Hepatocyte (in vitro differentiated cells): Measurements from ENCODE around the gene COL28A1. TPM values are rescaled to one million over a fixed set of nuclear protein-coding genes. Genes with fewer than 3 reads are reported as not detected.

ENCODE experiments used
- DNase-seq: peaks from one replicate; pipeline ENCODE4 v3.0.0-alpha.2; 2016; ENCODE audit warnings: low spot score
- H2AFZ ChIP-seq: fragments of 200-600 bp; sonication (generic); 2 replicates; pipeline ENCODE4 v1.6.0; 2016; ENCODE audit warnings: antibody characterized with exemption, mild to moderate bottlenecking
- H3K27ac ChIP-seq: fragments of 200-600 bp; sonication (generic); 2 replicates; pipeline ENCODE4 v1.5.1; 2016; ENCODE audit warnings: mild to moderate bottlenecking
- H3K27me3 ChIP-seq: fragments of 200-600 bp; sonication (generic); 2 replicates; pipeline ENCODE4 v1.6.1; 2016
- H3K36me3 ChIP-seq: fragments of 200-600 bp; sonication (generic); replicated peaks from 2 replicates; pipeline ENCODE4 v1.5.1; 2016; ENCODE audit warnings: low read depth; ENCODE audit not compliant: insufficient read depth
- H3K4me1 ChIP-seq: fragments of 200-600 bp; sonication (generic); 2 replicates; pipeline ENCODE4 v1.5.1; 2016; ENCODE audit warnings: mild to moderate bottlenecking, moderate library complexity; ENCODE audit not compliant: insufficient read depth
- H3K4me2 ChIP-seq: fragments of 200-600 bp; sonication (generic); 2 replicates; pipeline ENCODE4 v1.6.0; 2016
- H3K4me3 ChIP-seq: fragments of 200-600 bp; sonication (generic); 2 replicates; pipeline ENCODE4 v1.5.1; 2016; ENCODE audit warnings: mild to moderate bottlenecking
- H3K79me2 ChIP-seq: fragments of 200-600 bp; sonication (generic); 2 replicates; pipeline ENCODE4 v1.6.0; 2017; ENCODE audit warnings: mild to moderate bottlenecking
- H3K9me2 ChIP-seq: fragments of 200-600 bp; sonication (generic); replicated peaks from 2 replicates; pipeline ENCODE4 v1.6.0; 2017; ENCODE audit warnings: mild to moderate bottlenecking; ENCODE audit not compliant: insufficient read depth
- H3K9me3 ChIP-seq: fragments of 200-600 bp; sonication (generic); 2 replicates; pipeline ENCODE4 v1.5.1; 2016; ENCODE audit warnings: low read depth, mild to moderate bottlenecking
- H4K20me1 ChIP-seq: fragments of 200-600 bp; sonication (generic); 2 replicates; pipeline ENCODE4 v1.6.0; 2016; ENCODE audit warnings: mild to moderate bottlenecking; ENCODE audit not compliant: insufficient read depth, poor library complexity, severe bottlenecking
- EZH2 ChIP-seq: fragments of 200-600 bp; sonication (generic); IDR thresholded peaks from 2 replicates; pipeline ENCODE4 v1.6.1; 2016; ENCODE audit warnings: antibody characterized with exemption, mild to moderate bottlenecking, borderline replicate concordance
- EZH2phosphoT487 ChIP-seq: fragments of 200-600 bp; sonication (generic); IDR thresholded peaks from one replicate; pipeline ENCODE4 v1.6.1; 2018; ENCODE audit warnings: antibody characterized with exemption, mild to moderate bottlenecking, low read depth, moderate library complexity; ENCODE audit not compliant: unreplicated experiment, severe bottlenecking
- WGBS: methylation state at CpG from one replicate; pipeline ENCODE4 v1.1.6; 2016; ENCODE audit warnings: low lambda C conversion rate; ENCODE audit errors: missing lambda C conversion rate; 5-methylcytosine and 5-hydroxymethylcytosine counted together
- polyA plus RNA-seq: library from polyadenylated mRNA; unstranded; fragments of >200 nt; fragmentation: Nextera tagmentation; extraction: Ambion mirVana; gene quantifications from 2 replicates; pipeline ENCODE4 v1.2.1, GENCODE V29; 2016
- total RNA-seq: library from RNA; depleted of rRNA; stranded (reverse); fragments of >200 nt; gene quantifications from 2 replicates; pipeline ENCODE4 v1.2.3, GENCODE V29; 2014
- TF ChIP-seq, protein P1 (sequence below): fragments of 200-600 bp; sonication (generic); IDR thresholded peaks from 2 replicates; pipeline ENCODE4 v1.5.1; 2016; ENCODE audit warnings: antibody characterized with exemption, mild to moderate bottlenecking; ENCODE audit not compliant: poor library complexity

The COL28A1 gene
- total and polyA plus RNA-seq, 2 experiments from 2014 or later: 0.28 to 0.47 TPM

DNA sequence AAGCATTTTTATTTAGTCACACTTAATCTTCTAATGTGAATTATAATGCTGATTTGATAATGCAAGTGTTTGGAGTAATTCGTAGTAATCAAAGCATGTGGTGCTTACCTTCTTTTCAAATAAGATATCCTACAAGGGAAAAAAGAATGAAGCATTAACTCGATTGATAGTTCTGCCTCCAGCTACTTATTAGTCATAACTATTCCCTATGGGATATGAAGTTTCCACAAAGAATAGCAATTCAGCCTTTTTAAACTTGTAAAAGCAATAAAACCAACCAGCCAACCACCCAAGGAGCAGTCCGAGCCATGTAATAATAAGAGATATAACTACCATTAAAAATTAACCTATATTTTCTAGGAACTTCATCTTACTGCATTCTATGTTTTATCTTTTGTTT, 11.6 kb downstream of the COL28A1 start:
- H3K9me3 ChIP-seq: no peaks in the 10 kb centered on the region
- no peaks in the 10 kb centered on the region for H3K36me3 ChIP-seq
- H2AFZ ChIP-seq: no peak overlapping the region
- WGBS: 75% methylated on average over 3 of the region's 3 CpGs
- TF ChIP-seq EZH2phosphoT487: no peak
- TF ChIP-seq, protein P1, sequence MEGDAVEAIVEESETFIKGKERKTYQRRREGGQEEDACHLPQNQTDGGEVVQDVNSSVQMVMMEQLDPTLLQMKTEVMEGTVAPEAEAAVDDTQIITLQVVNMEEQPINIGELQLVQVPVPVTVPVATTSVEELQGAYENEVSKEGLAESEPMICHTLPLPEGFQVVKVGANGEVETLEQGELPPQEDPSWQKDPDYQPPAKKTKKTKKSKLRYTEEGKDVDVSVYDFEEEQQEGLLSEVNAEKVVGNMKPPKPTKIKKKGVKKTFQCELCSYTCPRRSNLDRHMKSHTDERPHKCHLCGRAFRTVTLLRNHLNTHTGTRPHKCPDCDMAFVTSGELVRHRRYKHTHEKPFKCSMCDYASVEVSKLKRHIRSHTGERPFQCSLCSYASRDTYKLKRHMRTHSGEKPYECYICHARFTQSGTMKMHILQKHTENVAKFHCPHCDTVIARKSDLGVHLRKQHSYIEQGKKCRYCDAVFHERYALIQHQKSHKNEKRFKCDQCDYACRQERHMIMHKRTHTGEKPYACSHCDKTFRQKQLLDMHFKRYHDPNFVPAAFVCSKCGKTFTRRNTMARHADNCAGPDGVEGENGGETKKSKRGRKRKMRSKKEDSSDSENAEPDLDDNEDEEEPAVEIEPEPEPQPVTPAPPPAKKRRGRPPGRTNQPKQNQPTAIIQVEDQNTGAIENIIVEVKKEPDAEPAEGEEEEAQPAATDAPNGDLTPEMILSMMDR: no peak
- TF ChIP-seq EZH2: no peak
- H4K20me1 ChIP-seq: no peaks in the 10 kb centered on the region
- H3K4me2 ChIP-seq: no peak overlapping the region
- H3K27me3 ChIP-seq: no peaks in the 10 kb centered on the region
- no peak overlapping the region for H3K27ac ChIP-seq
- H3K4me3 ChIP-seq: no peak overlapping the region
- H3K79me2 ChIP-seq: no peaks in the 10 kb centered on the region
- no peaks in the 10 kb centered on the region for H3K9me2 ChIP-seq
- no peak for DNase-seq
- no peaks in the 10 kb centered on the region for H3K4me1 ChIP-seq

DNA sequence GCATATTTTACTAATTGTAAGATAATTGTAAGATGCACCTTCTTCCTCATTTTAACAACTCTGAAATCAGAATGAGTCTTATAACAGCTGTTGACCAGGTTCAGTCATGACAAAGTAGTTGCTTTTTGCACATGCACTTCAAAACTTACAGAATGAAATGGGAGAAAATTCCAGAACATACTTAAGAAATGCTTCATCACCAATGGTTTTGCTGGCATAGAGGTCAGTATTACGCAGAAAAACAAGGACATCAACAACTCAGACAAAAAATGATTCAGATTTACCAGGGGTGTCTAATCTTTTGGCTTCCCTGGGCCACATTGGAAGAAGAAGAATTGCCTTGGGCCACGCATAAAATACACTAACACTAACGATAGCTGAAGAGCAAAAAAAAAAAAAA, 13.3 kb downstream of the COL28A1 start:
- no peak for TF ChIP-seq EZH2
- TF ChIP-seq, protein P1: no peak
- no peak for TF ChIP-seq EZH2phosphoT487
- 89% methylated on average over 3 of the region's 3 CpGs for WGBS
- no peaks in the 10 kb centered on the region for H3K36me3 ChIP-seq

DNA sequence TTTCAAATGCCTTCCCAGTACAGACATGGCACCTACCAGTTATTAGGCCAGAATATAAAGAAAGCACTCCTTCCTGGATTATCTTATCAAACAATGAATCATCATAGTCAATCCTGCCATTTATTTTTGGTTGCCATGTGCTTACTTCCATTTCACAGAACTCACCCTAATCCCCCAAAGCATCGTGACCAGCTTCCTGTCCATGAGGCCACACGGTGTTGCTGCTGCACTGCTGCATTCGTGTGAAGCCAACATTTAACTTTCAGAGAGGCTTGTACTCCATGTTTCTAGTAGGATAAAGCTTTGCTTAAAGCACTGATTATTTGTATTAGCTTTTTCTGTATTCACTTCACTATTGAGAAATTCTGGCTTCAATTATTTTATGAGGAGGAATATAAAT, 14.4 kb downstream of the COL28A1 start:
- 49% methylated on average over 3 of the region's 3 CpGs for WGBS
- Histone ChIP-seq H4K20me1 (no peaks in the 10 kb centered on the region), H3K4me3 (no peak overlapping the region), H3K4me1 (no peaks in the 10 kb centered on the region), H2AFZ (no peak overlapping the region), H3K4me2 (no peak overlapping the region), H3K79me2 (no peaks in the 10 kb centered on the region), H3K27me3 (no peaks in the 10 kb centered on the region), H3K27ac (no peak overlapping the region), H3K36me3 (no peaks in the 10 kb centered on the region), H3K9me3 (no peaks in the 10 kb centered on the region), H3K9me2 (no peaks in the 10 kb centered on the region)
- DNase-seq: no peak
- TF ChIP-seq EZH2 (no peak), EZH2phosphoT487 (no peak)
- TF ChIP-seq, protein P1: no peak

More for the DNA sequence above, 13.3 kb downstream of the COL28A1 start:
- Histone ChIP-seq H2AFZ (no peak overlapping the region), H3K9me3 (no peaks in the 10 kb centered on the region), H3K79me2 (no peaks in the 10 kb centered on the region), H3K4me2 (no peak overlapping the region), H3K4me3 (no peak overlapping the region), H3K9me2 (no peaks in the 10 kb centered on the region), H3K27me3 (no peaks in the 10 kb centered on the region), H3K27ac (no peak overlapping the region), H4K20me1 (no peaks in the 10 kb centered on the region), H3K4me1 (no peaks in the 10 kb centered on the region)
- DNase-seq: no peak

DNA sequence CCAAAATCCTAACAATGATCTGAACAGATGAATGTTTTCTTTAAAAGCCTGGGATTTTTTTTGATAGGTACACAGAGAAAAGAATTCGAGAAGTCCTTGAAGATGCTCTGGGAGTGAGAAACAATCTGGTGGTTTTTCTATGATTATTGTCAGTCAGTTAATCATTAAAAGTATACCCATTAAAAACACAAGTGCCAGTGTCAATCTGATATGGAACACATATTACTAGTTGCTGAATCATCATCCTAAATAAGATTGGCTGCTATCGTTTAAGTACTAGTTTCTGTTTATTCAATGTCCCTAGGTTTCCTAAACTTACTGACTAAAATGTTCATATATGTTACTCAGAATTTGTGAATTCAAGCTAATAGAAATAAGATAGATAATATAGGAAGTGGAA, 16.1 kb downstream of the COL28A1 start:
- Histone ChIP-seq H3K36me3 (no peaks in the 10 kb centered on the region), H3K4me2 (no peak overlapping the region), H3K9me2 (no peaks in the 10 kb centered on the region), H3K79me2 (no peaks in the 10 kb centered on the region), H3K9me3 (no peaks in the 10 kb centered on the region), H3K4me1 (no peaks in the 10 kb centered on the region), H2AFZ (no peak overlapping the region), H3K4me3 (no peak overlapping the region), H4K20me1 (no peaks in the 10 kb centered on the region), H3K27ac (no peak overlapping the region), H3K27me3 (no peaks in the 10 kb centered on the region)
- WGBS: 73% methylated on average over 2 of the region's 2 CpGs
- DNase-seq: no peak
- TF ChIP-seq EZH2 (no peak), EZH2phosphoT487 (no peak)
- TF ChIP-seq, protein P1: no peak
